HL-60/S4 (cell line): ENCODE measurements around the gene FOXO1.

ENCODE experiments used
- in situ Hi-C: fragments of 300-500 bp; cut with MboI; formaldehyde crosslinking; loops from 2 replicates; pipeline ENCODE4 v1.14.3; 2022; ENCODE audit warnings: low sequenced_read_pairs

Gene FOXO1

GRCh38 chr13:40640845-40641458, 25.5 kb downstream of the FOXO1 start:
- in situ Hi-C loops = no loop called here

DNA sequence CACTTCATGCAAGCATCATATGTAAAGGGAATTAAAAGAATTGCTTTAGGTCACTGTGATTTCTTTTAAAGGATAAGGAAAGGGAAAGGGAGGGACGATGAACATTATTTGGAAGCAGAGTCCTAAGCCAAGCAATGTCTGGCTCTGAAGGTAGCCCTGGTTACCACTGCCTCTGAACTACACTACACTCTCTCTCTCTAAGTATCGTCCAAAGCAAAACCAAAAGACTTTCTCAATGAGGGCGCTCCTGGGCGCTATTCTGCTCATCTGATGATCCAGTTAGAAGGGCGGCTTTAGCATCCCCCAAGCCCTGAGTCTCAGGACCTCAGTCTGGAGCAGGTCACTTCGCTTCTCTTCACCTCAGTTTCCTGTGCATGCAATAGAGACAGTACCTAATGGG, 26.2 kb downstream of the FOXO1 start:
- in situ Hi-C loops = no loop called here

DNA sequence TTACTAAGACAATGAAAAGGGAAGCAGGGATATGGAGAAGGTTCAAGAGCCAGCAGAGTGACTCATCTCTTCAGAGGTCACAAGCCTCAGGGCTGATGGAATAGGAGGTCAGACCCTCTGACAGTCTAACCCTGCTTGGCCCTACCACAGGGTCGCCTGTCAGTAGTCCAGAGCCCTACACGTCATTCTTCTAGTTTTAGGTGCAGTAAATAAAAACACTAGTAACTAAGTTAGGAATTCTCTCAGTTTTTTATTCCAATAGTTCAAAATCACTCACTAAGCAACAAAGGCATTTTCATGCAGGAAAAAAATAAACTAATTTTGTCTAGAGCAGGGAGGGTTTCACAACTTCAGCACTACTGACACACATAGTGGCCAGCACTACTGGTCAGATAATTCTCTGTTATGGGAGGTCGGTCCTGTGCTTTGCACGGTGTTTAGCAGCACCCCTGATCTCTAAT, 27.2 kb downstream of the FOXO1 start:
- in situ Hi-C loops = no loop called here

DNA sequence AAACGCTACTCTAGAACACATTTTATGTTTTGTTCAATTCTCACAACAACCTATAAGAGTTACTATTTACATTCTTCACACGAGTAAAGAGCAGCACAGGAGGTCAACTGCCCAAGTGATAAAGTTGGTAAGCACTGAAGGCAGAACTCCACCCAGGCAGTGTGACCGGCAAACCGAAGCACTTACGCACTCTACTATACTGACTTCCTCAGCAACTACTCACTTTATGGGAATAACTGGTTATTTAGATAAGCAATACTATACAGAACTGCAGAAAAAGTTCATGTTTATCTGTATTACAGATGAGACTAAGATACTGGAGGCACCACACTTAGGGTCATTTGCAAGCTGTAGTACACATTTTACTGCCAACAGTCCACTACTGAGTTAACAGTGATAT, 28.8 kb downstream of the FOXO1 start:
- in situ Hi-C loops = no loop called here

GRCh38 chr13:40635315-40635995, 31.0 kb downstream of the FOXO1 start:
- in situ Hi-C loops = no loop called here

- in situ Hi-C loops = no loop called here
These were observed 33.5 kb downstream of the FOXO1 start for GRCh38 chr13:40632915-40633314.

- in situ Hi-C loops = no loop called here
These were observed 34.8 kb downstream of the FOXO1 start for GRCh38 chr13:40631605-40632004.

- in situ Hi-C loops = no loop called here
These were observed 36.6 kb downstream of the FOXO1 start for GRCh38 chr13:40629678-40630384.

DNA sequence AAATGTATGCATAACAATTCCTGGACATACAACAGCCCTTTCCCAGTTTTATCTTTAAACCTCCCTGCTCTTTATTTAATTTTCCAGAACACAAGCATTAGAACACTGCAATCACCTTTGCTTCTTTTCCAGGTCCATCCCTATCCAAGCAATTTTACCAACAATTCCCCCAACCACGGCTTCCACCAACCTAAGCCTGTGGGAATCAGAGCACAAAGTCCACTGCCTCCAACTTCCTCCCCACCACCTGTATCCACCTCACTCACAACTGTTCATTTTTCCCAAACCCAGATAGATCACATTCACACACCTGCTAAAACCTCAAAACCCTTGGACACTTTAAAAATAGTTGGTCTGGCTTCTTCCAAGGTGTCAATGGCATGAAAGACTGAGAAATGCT, 39.5 kb downstream of the FOXO1 start:
- in situ Hi-C loops = no loop called here

GRCh38 chr13:40626561-40626960, 39.9 kb downstream of the FOXO1 start:
- in situ Hi-C loops = no loop called here

DNA sequence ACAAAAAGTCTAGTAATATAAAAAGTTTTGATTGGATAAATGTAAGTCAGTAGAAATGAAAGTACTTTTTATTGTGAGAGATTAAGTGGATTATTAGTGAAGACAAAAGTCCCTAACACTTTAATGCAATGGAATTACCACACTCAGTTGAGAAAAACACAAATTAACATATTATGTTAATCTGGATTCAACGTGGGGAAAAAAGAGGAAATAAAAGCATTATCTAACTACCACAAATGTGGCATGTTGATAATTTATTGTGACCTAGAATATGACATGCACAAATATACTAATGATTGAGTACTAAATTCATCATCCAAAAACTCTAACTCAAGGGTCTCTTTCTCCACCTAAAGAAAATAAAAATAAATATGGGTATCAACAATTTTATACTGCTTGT, 41.5 kb downstream of the FOXO1 start:
- in situ Hi-C loops = no loop called here

DNA sequence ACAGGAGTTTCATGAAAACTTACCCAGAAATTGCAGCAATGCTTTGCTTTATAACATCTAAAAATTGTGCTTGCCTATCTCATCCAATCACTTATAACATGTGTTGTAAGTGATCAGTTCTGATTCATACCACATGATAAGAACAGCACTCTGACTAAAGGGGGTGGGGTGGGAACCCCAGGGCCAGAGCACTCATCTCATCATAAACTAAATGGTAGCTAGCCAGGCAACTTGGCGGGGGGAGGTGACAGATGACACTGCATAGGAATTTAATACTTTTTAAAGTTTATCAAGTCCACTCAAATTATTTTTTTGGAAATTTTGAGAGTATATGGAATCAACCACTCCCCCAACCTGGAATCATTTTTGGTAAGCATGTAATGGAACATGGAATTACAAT, 42.1 kb downstream of the FOXO1 start:
- in situ Hi-C loops = no loop called here

DNA sequence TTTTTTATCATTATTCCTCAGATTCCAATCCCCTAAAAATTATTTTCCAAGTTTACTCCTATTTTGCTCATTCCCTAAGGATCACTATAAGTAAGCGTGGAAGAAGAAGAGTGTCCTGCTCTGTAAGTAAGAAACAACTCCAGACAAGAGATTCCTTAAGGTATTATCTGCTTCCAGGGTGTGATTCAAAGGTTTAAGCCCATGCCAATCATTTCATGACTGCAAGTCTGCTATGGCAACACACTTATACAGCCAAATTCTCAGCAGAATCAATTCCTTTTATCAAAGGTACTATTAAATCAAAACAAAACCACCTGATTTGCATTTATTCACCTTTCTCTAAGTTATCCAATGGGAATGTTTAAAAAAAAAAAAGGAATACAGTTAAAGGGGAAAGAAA, 43.7 kb downstream of the FOXO1 start:
- in situ Hi-C loops = no loop called here

DNA sequence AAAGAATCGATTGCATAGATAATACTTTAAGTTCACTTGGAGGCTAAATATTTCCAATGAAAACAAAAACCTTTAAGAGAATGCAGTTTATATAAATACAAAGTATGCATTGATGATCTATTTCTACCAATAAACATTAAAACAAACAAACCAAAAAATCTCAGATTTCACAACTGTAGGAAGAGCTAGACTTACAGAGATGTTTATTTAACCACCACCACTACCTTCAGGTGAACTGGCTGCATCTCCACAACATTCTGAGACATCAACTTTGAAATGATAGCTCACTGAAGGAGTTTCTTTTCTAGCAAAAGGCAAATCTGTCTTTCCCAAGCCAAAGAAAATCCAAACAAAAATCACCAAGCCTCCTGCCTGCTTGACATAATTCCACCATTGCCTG, 44.2 kb downstream of the FOXO1 start:
- in situ Hi-C loops = no loop called here

GRCh38 chr13:40619479-40619814, 47.0 kb downstream of the FOXO1 start:
- in situ Hi-C loops = no loop called here

DNA sequence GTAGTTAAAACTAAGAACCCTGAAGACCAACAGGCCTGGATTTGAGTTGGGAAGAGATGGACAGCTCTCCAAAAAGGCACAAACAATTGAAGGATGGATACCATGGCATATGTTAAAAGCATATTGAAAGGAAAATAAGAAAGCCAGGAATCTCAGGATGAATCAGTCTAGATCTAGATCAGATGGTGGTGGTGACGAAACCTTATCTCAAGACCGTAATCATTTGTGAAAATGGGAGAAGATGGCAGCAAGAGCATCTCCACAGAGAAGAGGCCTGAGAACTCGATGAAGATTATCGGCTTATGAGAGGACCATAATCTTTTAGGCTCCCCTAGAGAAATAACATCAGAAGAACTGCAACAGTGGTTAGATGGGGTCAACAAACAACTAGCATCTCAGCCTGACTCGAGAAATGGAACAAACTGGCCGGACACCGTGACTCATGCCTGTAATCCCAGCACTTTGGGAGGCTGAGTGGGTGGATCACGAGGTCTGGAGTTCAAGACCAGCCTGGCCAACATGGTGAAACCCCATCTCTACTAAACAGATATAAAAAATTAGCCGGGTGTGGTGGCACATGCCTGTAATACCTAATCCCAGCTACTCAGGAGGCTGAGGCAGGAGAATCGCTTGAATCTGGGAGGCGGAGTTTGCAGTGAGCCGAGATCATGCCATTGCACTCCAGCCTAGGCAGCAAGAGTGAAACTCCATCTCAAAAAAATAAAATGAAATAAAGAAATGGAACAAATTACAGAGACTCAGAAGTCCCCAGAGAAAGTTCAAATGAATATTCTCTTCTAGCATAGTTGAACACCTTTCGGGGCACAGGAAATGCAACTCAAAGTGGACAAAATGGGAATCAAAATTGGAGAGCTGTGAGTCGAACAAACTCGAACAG, 47.6 kb downstream of the FOXO1 start:
- in situ Hi-C loops = no loop called here

DNA sequence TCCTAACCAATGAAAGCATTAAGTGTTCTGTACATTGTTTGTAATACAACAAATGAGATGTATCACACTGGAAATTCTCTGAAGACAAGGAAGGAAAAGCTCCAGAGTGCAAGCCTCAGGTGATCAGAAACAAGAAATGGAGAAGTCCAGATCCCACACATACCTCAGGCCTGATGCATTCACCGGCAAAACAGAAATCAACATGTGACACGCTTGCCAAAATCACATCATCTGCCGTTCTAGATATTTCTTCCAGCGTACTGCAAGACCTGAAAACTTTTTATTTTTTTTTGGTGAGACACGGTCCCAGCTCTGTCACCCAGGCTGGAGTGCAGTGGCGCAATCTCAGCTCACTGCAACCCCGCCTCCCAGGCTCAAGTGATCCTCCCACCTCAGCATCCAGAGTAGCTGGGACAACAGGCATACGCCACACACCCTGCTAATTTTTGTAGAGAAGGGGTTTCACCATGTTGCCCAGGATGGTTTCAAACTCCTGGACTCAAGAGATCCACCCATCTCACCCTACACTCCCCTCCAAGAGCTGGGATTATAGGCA, 48.6 kb downstream of the FOXO1 start:
- in situ Hi-C loops = no loop called here

GRCh38 chr13:40615619-40616018, 50.8 kb downstream of the FOXO1 start:
- in situ Hi-C loops = no loop called here

DNA sequence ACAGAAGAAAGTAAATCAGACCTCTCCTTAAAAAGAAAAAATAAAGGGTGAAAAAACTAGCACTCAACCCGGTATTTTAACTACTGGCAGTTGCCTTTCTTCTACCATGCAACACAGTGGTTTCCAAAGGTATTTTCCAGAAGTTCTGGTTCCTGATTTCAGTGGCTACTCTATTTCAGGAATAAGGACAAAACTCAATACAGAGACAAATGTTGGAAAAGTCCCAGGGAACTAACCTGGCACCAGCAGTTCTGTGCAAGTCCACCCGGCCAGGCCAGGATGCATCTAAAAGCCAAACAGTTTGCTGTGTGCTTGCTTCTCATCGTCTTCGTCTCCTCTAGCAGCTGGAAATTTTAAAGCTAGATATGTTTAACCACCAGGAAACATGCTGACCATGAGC, 52.5 kb downstream of the FOXO1 start:
- in situ Hi-C loops = no loop called here

DNA sequence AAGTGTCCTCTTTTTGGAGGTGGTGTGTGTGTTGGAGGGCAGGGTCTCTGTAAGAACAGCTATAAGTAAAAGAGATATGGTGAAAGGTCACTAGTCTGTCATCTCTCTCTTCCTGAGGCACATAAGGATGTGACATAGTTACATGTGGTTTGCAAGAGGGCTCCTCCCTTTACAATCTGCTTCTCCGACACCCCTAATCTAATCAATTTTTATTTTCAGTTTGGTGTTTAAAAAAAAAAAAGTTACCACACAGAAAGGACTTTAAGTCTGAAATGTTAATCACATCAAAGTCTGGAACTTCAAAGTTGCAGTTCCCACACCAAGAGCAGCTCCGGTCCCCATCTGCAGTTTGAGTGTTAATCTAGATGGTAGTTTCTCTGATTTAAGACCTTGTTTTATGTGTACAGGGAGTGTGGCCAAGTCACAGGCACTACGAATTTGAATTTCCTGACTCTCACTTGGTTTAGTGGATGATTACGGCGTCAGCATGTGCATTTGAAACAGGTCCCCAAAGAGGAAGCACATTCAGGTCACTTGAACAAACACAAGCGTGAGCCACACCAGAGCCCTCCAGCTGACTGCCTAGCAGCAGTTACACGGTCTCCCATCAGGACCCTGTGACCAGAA, 53.1 kb downstream of the FOXO1 start:
- in situ Hi-C loops = no loop called here

DNA sequence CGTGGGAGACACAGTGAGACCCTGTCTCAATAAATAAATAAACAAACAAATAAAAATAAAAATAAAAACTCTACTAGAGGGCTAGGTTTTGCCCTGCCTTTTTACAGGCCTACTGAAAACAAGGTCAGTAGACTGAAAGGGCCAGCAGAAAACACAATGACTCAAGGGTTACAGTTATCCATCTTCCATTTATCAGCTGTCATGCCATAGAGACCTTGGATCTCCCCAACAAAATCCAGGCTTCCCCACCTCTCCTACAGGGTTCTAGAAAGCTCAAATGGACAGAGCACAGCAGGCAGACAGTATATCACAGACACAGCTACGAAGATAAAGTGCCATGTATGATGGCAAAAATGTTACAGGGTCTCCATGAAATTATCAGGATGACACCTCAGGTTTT, 54.4 kb downstream of the FOXO1 start:
- in situ Hi-C loops = no loop called here
